HL-60 (cell line): ENCODE data around the gene KMT5C.

ENCODE experiments used
- SPI1 ChIP-seq: IDR thresholded peaks from 2 replicates; pipeline ENCODE4 v1.6.1; 2012; ENCODE audit warnings: low read depth, mild to moderate bottlenecking, borderline replicate concordance
- TF ChIP-seq, protein P1 (sequence below): IDR thresholded peaks from one replicate; pipeline ENCODE4 v1.5.1; 2011; ENCODE audit warnings: low read length, control low read depth, inconsistent platforms; ENCODE audit not compliant: insufficient read depth

DNA sequence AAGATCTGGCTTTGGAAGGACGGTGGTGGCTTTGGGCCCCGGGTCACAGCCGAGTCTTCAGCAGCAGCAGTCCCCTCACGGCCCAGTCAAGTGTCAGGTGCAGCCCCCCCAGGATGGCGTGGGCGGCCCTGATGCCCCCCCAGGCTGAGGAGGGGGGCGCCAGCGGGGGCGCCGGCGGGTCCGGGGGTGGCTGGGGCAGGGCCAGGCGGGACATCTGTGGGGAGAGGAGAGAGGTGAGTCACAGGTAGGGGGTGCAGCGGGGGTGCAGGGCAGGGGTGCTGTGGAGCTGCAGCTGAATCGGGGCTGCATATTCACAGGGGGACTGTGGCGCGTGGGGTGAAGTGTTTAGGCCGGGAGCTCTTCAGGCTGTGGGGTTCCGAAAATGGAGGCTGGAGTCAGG is 26.3 kb downstream of the KMT5C start:
- TF ChIP-seq, protein P1, sequence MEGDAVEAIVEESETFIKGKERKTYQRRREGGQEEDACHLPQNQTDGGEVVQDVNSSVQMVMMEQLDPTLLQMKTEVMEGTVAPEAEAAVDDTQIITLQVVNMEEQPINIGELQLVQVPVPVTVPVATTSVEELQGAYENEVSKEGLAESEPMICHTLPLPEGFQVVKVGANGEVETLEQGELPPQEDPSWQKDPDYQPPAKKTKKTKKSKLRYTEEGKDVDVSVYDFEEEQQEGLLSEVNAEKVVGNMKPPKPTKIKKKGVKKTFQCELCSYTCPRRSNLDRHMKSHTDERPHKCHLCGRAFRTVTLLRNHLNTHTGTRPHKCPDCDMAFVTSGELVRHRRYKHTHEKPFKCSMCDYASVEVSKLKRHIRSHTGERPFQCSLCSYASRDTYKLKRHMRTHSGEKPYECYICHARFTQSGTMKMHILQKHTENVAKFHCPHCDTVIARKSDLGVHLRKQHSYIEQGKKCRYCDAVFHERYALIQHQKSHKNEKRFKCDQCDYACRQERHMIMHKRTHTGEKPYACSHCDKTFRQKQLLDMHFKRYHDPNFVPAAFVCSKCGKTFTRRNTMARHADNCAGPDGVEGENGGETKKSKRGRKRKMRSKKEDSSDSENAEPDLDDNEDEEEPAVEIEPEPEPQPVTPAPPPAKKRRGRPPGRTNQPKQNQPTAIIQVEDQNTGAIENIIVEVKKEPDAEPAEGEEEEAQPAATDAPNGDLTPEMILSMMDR, result no peak
- TF ChIP-seq SPI1, result no peak
